ENCODE results near the gene EIF2AK2.
"Not testable (repeated sequence)": the region's sequence is repeated elsewhere in the genome, so short reads cannot be mapped to it uniquely, and the experiment has no call there.

The EIF2AK2 gene

DNA sequence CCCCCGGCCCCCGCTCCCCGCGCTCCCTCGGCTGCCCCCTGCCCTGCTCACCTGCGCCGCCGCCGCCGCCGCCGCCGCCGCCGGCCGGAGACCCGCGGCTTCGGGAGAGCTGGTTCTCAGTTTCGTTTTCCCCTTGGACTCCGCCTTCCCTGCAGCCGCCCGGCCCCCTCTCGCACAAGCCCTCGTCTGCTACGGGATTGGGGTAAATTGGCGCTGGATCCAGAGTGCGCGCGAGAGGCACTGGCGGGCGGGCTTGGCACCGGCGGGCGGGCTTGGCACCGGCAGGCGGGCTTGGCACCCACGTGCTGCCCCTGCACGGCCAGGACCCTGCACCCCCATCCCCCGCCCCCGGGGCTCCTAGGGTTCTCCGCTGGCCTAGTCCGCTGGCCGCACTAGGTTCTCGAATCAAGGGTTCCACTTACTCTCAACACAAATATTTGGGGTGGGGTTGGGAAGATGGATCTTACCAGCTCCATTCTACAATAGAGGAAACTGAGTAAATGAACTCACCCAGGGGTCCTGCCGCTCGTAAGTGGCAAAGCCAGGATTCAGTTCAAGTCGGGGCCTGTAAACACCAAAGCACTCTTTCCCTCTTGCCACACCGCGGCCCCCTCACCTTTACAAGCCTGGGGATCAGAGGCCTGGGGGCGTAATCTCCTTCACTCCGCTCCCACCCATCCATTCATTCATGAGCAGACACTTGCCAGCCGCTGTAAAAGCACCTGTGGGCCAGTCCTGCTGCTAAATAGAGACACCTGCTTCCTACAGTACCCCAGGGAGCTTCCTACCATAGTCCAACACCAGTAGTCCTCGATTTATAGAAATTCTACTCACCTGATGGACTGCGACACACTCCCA lies at the start of gene EIF2AK2:
Gene EIF2AK2 (minus strand): TSS at position 124 of the 858 bp plus-strand sequence. CDS start 9,174 bp downstream, outside the sequence.
- peak within 1 kb of the TSS; percentile 77 for H3K4me3 ChIP-seq
- peaks cover 5% of the 10 kb centered on the region for H3K36me3 ChIP-seq (ENCODE audit: insufficient read depth, low read length)
- no peak for TF ChIP-seq EZH2 (IDR thresholded peaks at IDR 0.05)
- peak; percentile 55; the same call in 1 of the 2 replicates for TF ChIP-seq POLR2AphosphoS5 (IDR thresholded peaks at IDR 0.05; ENCODE audit: borderline replicate concordance, low read depth, low read length)
- TF ChIP-seq FOXP2 (optimal IDR thresholded peaks at IDR 0.05; ENCODE audit: control extremely low read depth, extremely low read length, insufficient read depth), result no peak
- peak within 1 kb of the TSS; percentile 95 for H3K9ac ChIP-seq (ENCODE audit: insufficient read length)
- no peak for DNase-seq (ENCODE audit: low read depth, low spot score)
- H3K27ac ChIP-seq, result peak within 1 kb of the TSS; percentile 80
- H3K9me3 ChIP-seq (ENCODE audit: low read depth, low read length), result no peaks in the 10 kb centered on the region

DNA sequence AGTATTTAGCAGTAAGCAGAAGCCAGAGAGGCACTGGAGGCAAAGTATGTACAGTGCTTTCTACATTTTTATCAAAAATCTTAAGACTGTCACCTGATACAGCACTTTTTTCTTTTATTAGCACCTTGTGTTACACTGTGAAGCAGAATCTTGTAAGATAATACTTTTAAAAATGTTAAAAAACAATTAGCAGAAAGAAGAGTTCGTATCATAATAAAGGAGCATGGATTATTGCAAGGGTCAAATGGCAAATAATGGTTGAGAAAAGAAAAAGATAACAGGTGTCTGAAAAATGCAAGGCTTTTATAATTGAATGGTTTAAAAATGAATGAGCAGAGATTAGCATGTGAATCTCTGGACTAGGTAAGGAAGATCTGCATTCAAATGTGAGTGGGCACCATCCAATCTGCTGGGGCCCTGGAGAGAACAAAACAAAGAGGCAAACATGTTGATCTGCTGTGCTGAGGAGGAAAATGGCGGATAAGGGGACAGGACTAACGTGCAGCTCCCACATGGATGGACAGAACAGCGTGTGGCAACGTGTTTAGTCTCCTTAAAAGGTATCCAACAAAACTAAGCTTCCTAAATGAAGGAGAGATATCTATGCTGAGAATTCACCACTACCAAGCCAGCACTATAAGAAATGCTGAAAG lies 49.0 kb upstream of the EIF2AK2 start:
- H3K9ac ChIP-seq (ENCODE audit: insufficient read length), result no peak overlapping the region
- TF ChIP-seq FOXP2 (optimal IDR thresholded peaks at IDR 0.05; ENCODE audit: control extremely low read depth, extremely low read length, insufficient read depth) (no peak), EZH2 (IDR thresholded peaks at IDR 0.05) (no peak), POLR2AphosphoS5 (IDR thresholded peaks at IDR 0.05; ENCODE audit: borderline replicate concordance, low read depth, low read length) (no peak)
- DNase-seq (ENCODE audit: low read depth, low spot score), result no peak
- H3K9me3 ChIP-seq (ENCODE audit: low read depth, low read length), result peaks cover 58% of the 10 kb centered on the region
- peaks cover 99% of the 10 kb centered on the region for H3K36me3 ChIP-seq (ENCODE audit: insufficient read depth, low read length)
- H3K27ac ChIP-seq, result no peak overlapping the region
- no peak overlapping the region for H3K4me3 ChIP-seq

DNA sequence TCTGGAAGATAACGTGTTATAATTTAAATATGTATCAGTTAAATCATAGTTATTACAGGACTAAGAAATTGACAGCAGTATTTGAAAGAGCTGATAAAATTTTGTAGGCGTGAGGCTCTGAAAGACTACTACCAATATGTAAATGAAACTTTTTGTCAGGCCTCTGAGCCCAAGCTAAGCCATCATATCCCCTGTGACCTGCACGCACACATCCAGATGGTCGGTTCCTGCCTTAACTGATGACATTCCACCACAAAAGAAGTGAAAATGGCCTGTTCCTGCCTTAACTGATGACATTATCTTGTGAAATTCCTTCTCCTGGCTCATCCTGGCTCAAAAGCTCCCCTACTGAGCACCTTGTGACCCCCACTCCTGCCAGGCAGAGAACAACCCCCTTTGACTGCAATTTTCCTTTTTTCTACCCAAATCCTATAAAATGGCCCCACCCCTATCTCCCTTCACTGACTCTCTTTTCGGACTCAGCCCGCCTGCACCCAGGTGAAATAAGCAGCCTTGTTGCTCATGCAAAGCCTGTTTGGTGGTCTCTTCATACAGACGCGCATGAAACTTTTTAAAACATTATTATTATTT lies 48.4 kb upstream of the EIF2AK2 start:
- not testable (repeated sequence) for H3K4me3 ChIP-seq

DNA sequence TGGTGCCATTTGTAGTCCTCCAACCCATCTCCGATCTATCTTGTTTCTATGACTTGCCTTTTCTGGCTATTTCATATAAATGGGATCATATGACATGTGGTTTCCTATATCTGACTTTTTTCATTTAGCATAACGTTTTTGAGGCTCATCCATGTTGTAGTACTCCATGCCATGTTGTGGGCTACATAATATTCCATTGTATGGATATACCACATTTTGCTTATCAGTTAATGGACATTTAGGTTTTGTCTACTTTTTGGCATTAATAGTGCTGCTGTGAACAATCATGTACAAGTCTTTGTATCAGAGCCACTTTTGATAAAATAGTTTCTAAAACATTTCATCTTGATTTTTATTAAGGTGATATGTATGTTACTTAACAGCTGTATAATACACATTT lies 46.9 kb upstream of the EIF2AK2 start:
- Histone ChIP-seq H3K27ac (no peak overlapping the region), H3K4me3 (peak overlapping the region; percentile 7; the same call in 1 of the 2 replicates), H3K9ac (ENCODE audit: insufficient read length) (no peak overlapping the region), H3K36me3 (ENCODE audit: insufficient read depth, low read length) (peaks cover 94% of the 10 kb centered on the region), H3K9me3 (ENCODE audit: low read depth, low read length) (peaks cover 44% of the 10 kb centered on the region)
- no peak for DNase-seq (ENCODE audit: low read depth, low spot score)
- TF ChIP-seq FOXP2 (optimal IDR thresholded peaks at IDR 0.05; ENCODE audit: control extremely low read depth, extremely low read length, insufficient read depth), result no peak
- no peak for TF ChIP-seq POLR2AphosphoS5 (IDR thresholded peaks at IDR 0.05; ENCODE audit: borderline replicate concordance, low read depth, low read length)
- no peak for TF ChIP-seq EZH2 (IDR thresholded peaks at IDR 0.05)

More for the DNA sequence above, 48.4 kb upstream of the EIF2AK2 start:
- DNase-seq (ENCODE audit: low read depth, low spot score); H3K27ac ChIP-seq; H3K9ac ChIP-seq (ENCODE audit: insufficient read length): not testable (repeated sequence)
- Histone ChIP-seq H3K9me3 (ENCODE audit: low read depth, low read length) (peaks cover 54% of the 10 kb centered on the region), H3K36me3 (ENCODE audit: insufficient read depth, low read length) (peaks cover 99% of the 10 kb centered on the region)

DNA sequence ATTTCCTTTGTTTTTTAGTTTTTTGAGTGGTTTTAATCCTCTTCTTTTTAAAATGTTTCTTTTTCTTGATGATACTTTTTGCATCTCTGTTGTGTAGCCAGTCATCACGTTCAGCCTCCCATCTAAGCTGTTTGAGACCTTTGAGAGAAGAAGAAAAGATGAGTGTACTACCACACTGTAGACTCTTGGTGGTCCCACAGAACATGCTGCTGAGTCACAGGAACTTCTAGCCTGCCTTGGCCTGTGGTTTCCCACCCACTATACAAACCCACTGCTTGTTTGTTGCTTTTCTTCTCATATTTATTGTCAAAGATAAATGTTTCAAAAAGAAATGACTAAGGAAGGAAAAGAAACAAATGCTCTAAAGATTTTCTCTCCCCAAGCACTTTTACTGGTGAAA lies 45.0 kb upstream of the EIF2AK2 start:
- H3K9me3 ChIP-seq (ENCODE audit: low read depth, low read length), result peaks cover 32% of the 10 kb centered on the region
- no peak for DNase-seq (ENCODE audit: low read depth, low spot score)
- TF ChIP-seq POLR2AphosphoS5 (IDR thresholded peaks at IDR 0.05; ENCODE audit: borderline replicate concordance, low read depth, low read length) (no peak), EZH2 (IDR thresholded peaks at IDR 0.05) (no peak), FOXP2 (optimal IDR thresholded peaks at IDR 0.05; ENCODE audit: control extremely low read depth, extremely low read length, insufficient read depth) (no peak)
- peaks cover 80% of the 10 kb centered on the region for H3K36me3 ChIP-seq (ENCODE audit: insufficient read depth, low read length)
- peak overlapping the region; percentile 27; the same call in 1 of the 2 replicates for H3K27ac ChIP-seq
- H3K4me3 ChIP-seq, result no peak overlapping the region
- H3K9ac ChIP-seq (ENCODE audit: insufficient read length), result no peak overlapping the region

DNA sequence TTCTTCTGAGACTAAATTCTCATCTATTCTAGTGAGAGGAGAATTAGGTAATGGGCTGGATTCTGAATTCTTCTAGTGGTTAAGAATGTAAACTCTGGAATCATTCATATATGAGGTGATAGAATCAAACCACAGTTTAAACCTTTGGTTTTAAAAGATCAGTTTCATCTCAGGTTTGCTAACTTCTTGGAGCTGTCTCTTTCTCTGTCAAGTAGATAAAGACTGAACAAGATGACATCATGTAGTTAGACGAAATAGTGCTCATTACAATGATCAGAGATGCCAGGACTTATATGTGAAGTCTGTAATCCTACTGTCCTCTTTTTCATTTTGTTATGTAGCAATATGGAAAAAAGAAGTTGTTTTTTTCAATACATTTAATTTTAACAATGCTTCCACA lies 44.4 kb upstream of the EIF2AK2 start:
- no peak for DNase-seq (ENCODE audit: low read depth, low spot score)
- TF ChIP-seq FOXP2 (optimal IDR thresholded peaks at IDR 0.05; ENCODE audit: control extremely low read depth, extremely low read length, insufficient read depth) (no peak), POLR2AphosphoS5 (IDR thresholded peaks at IDR 0.05; ENCODE audit: borderline replicate concordance, low read depth, low read length) (no peak), EZH2 (IDR thresholded peaks at IDR 0.05) (no peak)
- peaks cover 26% of the 10 kb centered on the region for H3K9me3 ChIP-seq (ENCODE audit: low read depth, low read length)
- H3K27ac ChIP-seq, result peak overlapping the region; percentile 27; the same call in 1 of the 2 replicates
- H3K4me3 ChIP-seq, result no peak overlapping the region
- H3K36me3 ChIP-seq (ENCODE audit: insufficient read depth, low read length), result peaks cover 74% of the 10 kb centered on the region
- no peak overlapping the region for H3K9ac ChIP-seq (ENCODE audit: insufficient read length)

DNA sequence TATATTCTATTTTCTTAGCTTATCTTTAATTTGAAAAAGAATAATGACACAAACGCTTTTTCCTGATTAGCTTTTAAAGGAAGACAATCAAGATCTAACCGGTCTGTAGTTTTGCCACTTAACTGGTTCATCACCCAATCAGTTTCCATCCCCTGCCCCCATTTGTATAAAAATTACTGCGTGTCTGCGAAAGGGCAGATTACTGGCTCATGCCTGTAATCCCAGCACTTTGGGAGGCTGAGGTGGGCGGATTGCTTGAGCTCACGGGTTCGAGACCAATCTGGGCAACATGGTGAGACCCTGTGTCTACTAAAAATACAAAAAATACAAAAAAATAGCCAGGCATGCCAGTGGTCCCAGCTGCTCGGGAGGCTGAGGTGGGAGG lies 41.9 kb upstream of the EIF2AK2 start:
- Histone ChIP-seq H3K27ac (peak overlapping the region; percentile 13; the same call in 1 of the 2 replicates), H3K9me3 (ENCODE audit: low read depth, low read length) (peaks cover 6% of the 10 kb centered on the region), H3K9ac (ENCODE audit: insufficient read length) (no peak overlapping the region), H3K36me3 (ENCODE audit: insufficient read depth, low read length) (peaks cover 49% of the 10 kb centered on the region), H3K4me3 (no peak overlapping the region)
- TF ChIP-seq FOXP2 (optimal IDR thresholded peaks at IDR 0.05; ENCODE audit: control extremely low read depth, extremely low read length, insufficient read depth) (no peak), EZH2 (IDR thresholded peaks at IDR 0.05) (no peak)
- DNase-seq (ENCODE audit: low read depth, low spot score), result no peak
